HepG2 (cell line): ENCODE results near the gene TOX2. TPM values are rescaled to one million over a fixed set of nuclear protein-coding genes. Genes with fewer than 3 reads are reported as not detected.

ENCODE experiments used
- ATAC-seq: fragments of 200-7000 bp; cut with Tn5 transposase; 3 replicates; pipeline ENCODE4 v1.9.1; 2020; ENCODE audit warnings: mild to moderate bottlenecking, moderate library complexity
- BruUV-seq: library from RNA; stranded (reverse); fragments of 400-500 nt; replicated peaks from 2 replicates; lab custom pipeline; 2021; lab: Mats Ljungman, UMichigan
- CTCF ChIA-PET: fragments of 300-600 bp; formaldehyde crosslinking; extraction: SDS; loops from one replicate; lab custom pipeline; 2021; ENCODE audit warnings: low total read pairs, inconsistent platforms, low intra/inter-chr PET ratio; lab: Yijun Ruan, JAX
- POLR2A ChIA-PET: fragments of 350-600 bp; sonication (Branson Sonifier 250); formaldehyde crosslinking; loops from one replicate; lab custom pipeline; 2020; ENCODE audit warnings: antibody characterized with exemption, inconsistent platforms; lab: Yijun Ruan, JAX
- DNase-seq: peaks from one replicate; pipeline ENCODE4 v3.0.0-alpha.2; 2015; ENCODE audit warnings: low spot score
- FAIRE-seq: peaks from 3 replicates; lab custom pipeline; 2011; peaks lifted over from hg19 to GRCh38; lab: Jason Lieb, UNC
- H2AFZ ChIP-seq: one replicate; pipeline ENCODE4 v1.6.1; 2011; ENCODE audit warnings: low read length, inconsistent platforms
- H3K27ac ChIP-seq: fragments of 300-600 bp; 3 replicates; pipeline ENCODE4 v1.8.0; 2011; ENCODE audit warnings: mixed run types, mild to moderate bottlenecking, mixed read lengths, low read length, inconsistent platforms; ENCODE audit not compliant: insufficient read depth; ENCODE audit errors: extremely low read length
- H3K27me3 ChIP-seq, 2 experiments: fragments of 200-600 bp in 1 of 2; 2 replicates in 1 of 2; 3 replicates in 1 of 2; pipeline versions ENCODE4 v1.6.0 to v1.8.0; 2011; ENCODE audit warnings: low read length in 2 of 2, mild to moderate bottlenecking in 2 of 2, moderate library complexity in 2 of 2, inconsistent platforms in 1 of 2; ENCODE audit not compliant: insufficient read depth in 2 of 2, control insufficient read depth in 1 of 2
- H3K36me3 ChIP-seq, 2 experiments: fragments of 200-600 bp in 1 of 2; replicated peaks in 1 of 2; 2 replicates in 1 of 2; 3 replicates in 1 of 2; pipeline versions ENCODE4 v1.5.1 to v1.8.0; 2011; ENCODE audit warnings: low read length in 2 of 2, inconsistent platforms in 1 of 2; ENCODE audit not compliant: insufficient read depth in 2 of 2, control insufficient read depth in 1 of 2
- H3K4me1 ChIP-seq: 2 replicates; pipeline ENCODE4 v1.5.1; 2012; ENCODE audit warnings: low read length, inconsistent platforms; ENCODE audit not compliant: insufficient read depth
- H3K4me2 ChIP-seq: 2 replicates; pipeline ENCODE4 v1.6.0; 2011; ENCODE audit warnings: low read depth, low read length, inconsistent platforms
- H3K4me3 ChIP-seq, 3 experiments: fragments of 200-600 bp in 1 of 3; sonication (generic), shearing (Covaris generic) in 1 of 3; replicated peaks in 1 of 3; 2 replicates each; pipeline ENCODE4 v1.5.1; 2011 to 2016; ENCODE audit warnings: low read length in 3 of 3, inconsistent platforms in 2 of 3, low read depth in 2 of 3, mild to moderate bottlenecking in 2 of 3, control low read depth in 1 of 3, mixed read lengths in 1 of 3; ENCODE audit not compliant: insufficient read depth in 1 of 3
- H3K79me2 ChIP-seq: one replicate; pipeline ENCODE4 v1.6.1; 2011; ENCODE audit warnings: low read length, inconsistent platforms; ENCODE audit not compliant: insufficient read depth
- H3K9ac ChIP-seq: 2 replicates; pipeline ENCODE4 v1.6.0; 2011; ENCODE audit warnings: mild to moderate bottlenecking, low read depth, low read length, inconsistent platforms; ENCODE audit not compliant: insufficient read depth
- H3K9me3 ChIP-seq: 2 replicates; pipeline ENCODE4 v1.5.1; 2012; ENCODE audit warnings: mild to moderate bottlenecking, low read length
- H4K20me1 ChIP-seq: 2 replicates; pipeline ENCODE4 v1.6.0; 2011; ENCODE audit warnings: inconsistent platforms, mild to moderate bottlenecking, low read length, moderate library complexity; ENCODE audit not compliant: insufficient read depth
- NFKB2 ChIP-seq: sonication (generic); formaldehyde crosslinking; IDR thresholded peaks from 2 replicates; pipeline ENCODE4 v1.4.0; 2020; ENCODE audit warnings: missing genetic modification reagents, borderline replicate concordance
- ZFP41 ChIP-seq: sonication (generic); formaldehyde crosslinking; IDR thresholded peaks from 2 replicates; pipeline ENCODE4 v1.4.0; 2020; ENCODE audit warnings: mild to moderate bottlenecking, missing genetic modification reagents, borderline replicate concordance
- ZNF230 ChIP-seq: sonication (generic); formaldehyde crosslinking; IDR thresholded peaks from 2 replicates; pipeline ENCODE4 v1.4.0; 2020; ENCODE audit warnings: mild to moderate bottlenecking, missing genetic modification reagents
- WGBS: methylation state at CpG from one replicate; pipeline ENCODE4 v1.1.6; 2017; ENCODE audit warnings: low lambda C conversion rate; 5-methylcytosine and 5-hydroxymethylcytosine counted together
- in situ Hi-C: cut with HindIII; loops from 2 replicates; pipeline ENCODE4 v1.10.0; 2017; ENCODE audit warnings: low pct_unique_long_range_greater_than_20kb; ENCODE audit not compliant: extremely low pct_ligation_motif_present
- intact Hi-C: fragments of 100-400 bp; cut with micrococcal nuclease; formaldehyde crosslinking; loops from one replicate; pipeline ENCODE4 v1.10.0; 2022; ENCODE audit not compliant: unreplicated experiment
- polyA plus RNA-seq, 8 experiments: library from polyadenylated mRNA; depleted of rRNA in 3 of 8; stranded (reverse) in 7 of 8; unstranded in 1 of 8; fragments of >200 nt; fragmentation: Illumina TruSeq in 4 of 8; extraction: Trizol in 4 of 8; gene quantifications; 2 replicates each; pipeline versions ENCODE4 v1.2.1 to v1.2.3, GENCODE V29; 2011 to 2016; ENCODE audit warnings: low read depth in 4 of 8, missing spikeins in 1 of 8, mixed read lengths in 1 of 8; ENCODE audit not compliant: insufficient read depth in 1 of 8
- total RNA-seq, 5 experiments: library from RNA; depleted of rRNA; stranded (reverse); fragments of >200 nt; fragmentation: Illumina TruSeq; extraction: Trizol; gene quantifications; 2 replicates each; pipeline ENCODE4 v1.2.3, GENCODE V29; 2016; ENCODE audit warnings: low read depth in 1 of 5

The TOX2 gene
- total and polyA plus RNA-seq, 2 of the 13 experiments (the other 11 are each of a cell fraction or from before 2014, with no cell fraction given): not detected

GRCh38 chr20:44038681-44039123 lies 124.0 kb downstream of the TOX2 start:
- ATAC-seq: no peak; the same call in 2 of the 3 replicates
- Histone ChIP-seq H3K27me3 (peaks cover 8 to 67% of the 10 kb centered on the region in 2 experiments), H3K4me3 (no peak overlapping the region), H3K4me1 (no peaks in the 10 kb centered on the region), H3K27ac (no peak overlapping the region), H3K4me2 (no peak overlapping the region), H3K79me2 (no peaks in the 10 kb centered on the region), H3K36me3 (no peaks in the 10 kb centered on the region), H3K9ac (no peak overlapping the region), H4K20me1 (no peaks in the 10 kb centered on the region; the same call in 1 of the 2 replicates), H3K9me3 (no peaks in the 10 kb centered on the region), H2AFZ (no peak overlapping the region)
- POLR2A ChIA-PET: no interaction called here
- BruUV-seq: no TSS peak
- intact Hi-C loops: no loop called here
- CTCF ChIA-PET: no interaction called here
- no peak for FAIRE-seq
- no peak for TF ChIP-seq NFKB2 (CRISPR knock-in tag)
- TF ChIP-seq ZFP41: 0 out of 2 replicates have a peak, but pooled peaks have one; percentile 24
- 21% methylated on average over 15 of the region's 15 CpGs for WGBS
- no peak for DNase-seq
- in situ Hi-C loops: no loop called here

- H3K79me2 ChIP-seq: no peaks in the 10 kb centered on the region
- H3K27ac ChIP-seq: no peak overlapping the region
- ATAC-seq (no peak), FAIRE-seq (no peak), DNase-seq (no peak)
- H3K9me3 ChIP-seq: no peaks in the 10 kb centered on the region
- H3K9ac ChIP-seq: no peak overlapping the region
- intact Hi-C loops (no loop called here), in situ Hi-C loops (no loop called here)
- no peak overlapping the region for H3K4me2 ChIP-seq
- no peak for TF ChIP-seq ZNF230 (CRISPR knock-in tag)
- CTCF ChIA-PET: no interaction called here
- no peaks in the 10 kb centered on the region; the same call in 1 of the 2 replicates for H4K20me1 ChIP-seq
- H3K36me3 ChIP-seq: no peaks in the 10 kb centered on the region
- no peak overlapping the region for H3K4me3 ChIP-seq
- H3K27me3 ChIP-seq: peaks cover 8 to 62% of the 10 kb centered on the region in 2 experiments
- H2AFZ ChIP-seq: no peak overlapping the region
- BruUV-seq: no TSS peak
- no peaks in the 10 kb centered on the region for H3K4me1 ChIP-seq
- WGBS: 0% methylated on average over 1 of the region's 1 CpG
- POLR2A ChIA-PET: no interaction called here
These were observed 124.5 kb downstream of the TOX2 start for GRCh38 chr20:44039147-44039546.
